SKM-1 (cell line): Measurements from ENCODE around the gene UBR2.
"Not testable (repeated sequence)": the region's sequence is repeated elsewhere in the genome, so short reads cannot be mapped to it uniquely, and the experiment has no call there.

Experiments
- DNase-seq: peaks from one replicate; lab custom pipeline; 2025; ENCODE audit not compliant: unreplicated experiment; lab: John Stamatoyannopoulos, UW

UBR2 gene

DNA sequence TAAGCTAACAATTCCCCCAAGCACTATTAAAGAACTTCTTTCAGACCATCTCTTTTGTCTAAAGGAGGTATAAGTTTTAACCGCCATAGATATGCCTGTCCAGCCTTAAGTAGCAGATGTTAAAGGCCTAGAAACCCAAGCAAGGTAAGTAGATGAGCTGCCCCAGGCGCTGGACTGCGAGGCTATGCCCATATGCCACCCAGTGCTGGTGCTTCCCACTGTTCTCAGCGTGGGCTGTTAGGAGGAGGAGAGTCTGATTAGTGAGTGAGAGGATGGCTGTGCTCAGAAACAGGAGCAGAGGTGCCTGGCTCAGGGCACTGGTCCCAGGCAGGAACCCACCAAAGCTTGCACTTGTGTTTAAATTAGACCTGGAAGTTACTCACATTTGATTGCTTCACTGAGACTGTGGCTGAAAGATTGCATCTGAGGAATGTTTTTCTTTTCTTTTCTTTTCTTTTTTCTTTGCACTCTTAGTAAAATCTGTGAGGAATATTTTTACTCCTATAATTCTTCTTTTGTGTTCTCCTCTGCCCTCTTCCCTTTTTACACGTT, 126.4 kb downstream of the UBR2 start:
- DNase-seq, result no peak

DNA sequence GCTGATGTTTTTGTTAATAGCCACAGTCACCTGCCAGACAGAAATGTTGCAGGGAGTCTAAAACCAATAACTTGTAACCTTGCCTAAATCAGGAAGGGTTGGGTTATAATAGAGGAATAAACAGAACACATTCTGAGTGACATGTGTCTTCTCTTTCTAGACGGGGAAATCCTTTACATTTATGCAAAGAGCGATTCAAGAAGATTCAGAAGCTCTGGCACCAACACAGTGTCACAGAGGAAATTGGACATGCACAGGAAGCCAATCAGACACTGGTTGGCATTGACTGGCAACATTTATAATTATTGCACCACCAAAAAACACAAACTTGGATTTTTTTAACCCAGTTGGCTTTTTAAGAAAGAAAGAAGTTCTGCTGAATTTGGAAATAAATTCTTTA, 127.0 kb downstream of the UBR2 start:
- no peak for DNase-seq

DNA sequence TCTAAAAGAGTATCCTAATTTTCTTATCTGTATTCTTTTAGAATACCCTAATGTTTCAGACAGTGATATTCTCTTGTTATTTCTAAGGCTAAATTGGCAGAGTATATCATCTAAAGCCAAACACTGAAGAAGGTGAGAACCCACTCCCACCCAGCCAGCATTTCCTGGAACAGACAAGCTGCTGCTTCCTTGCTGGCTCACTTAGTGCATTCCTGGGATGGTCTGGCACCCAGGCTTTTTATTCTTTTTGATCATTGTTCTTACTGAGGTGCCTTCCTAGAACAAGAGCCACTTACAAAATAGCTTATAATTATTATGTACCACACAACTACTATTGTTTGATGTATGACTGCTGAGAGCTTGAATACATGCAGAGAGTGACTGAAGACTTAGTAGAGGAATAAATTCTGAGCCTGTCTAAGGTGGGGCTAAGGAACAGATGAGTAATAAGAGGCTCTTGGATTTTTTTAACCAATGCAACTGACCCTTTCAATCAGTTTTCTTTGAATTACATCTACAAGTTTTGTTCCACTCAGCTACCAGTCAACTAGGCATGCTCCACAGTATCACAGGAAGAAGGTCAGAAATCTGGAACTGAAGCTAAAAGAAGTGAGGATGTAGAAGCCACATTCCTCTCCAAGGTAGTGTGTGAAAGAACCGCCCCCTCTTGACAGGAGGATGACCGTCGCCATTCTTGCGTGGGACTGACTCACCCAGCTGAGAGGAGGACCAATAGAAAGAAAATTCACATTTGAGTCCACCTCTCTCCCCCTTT, 128.5 kb downstream of the UBR2 start:
- no peak for DNase-seq

DNA sequence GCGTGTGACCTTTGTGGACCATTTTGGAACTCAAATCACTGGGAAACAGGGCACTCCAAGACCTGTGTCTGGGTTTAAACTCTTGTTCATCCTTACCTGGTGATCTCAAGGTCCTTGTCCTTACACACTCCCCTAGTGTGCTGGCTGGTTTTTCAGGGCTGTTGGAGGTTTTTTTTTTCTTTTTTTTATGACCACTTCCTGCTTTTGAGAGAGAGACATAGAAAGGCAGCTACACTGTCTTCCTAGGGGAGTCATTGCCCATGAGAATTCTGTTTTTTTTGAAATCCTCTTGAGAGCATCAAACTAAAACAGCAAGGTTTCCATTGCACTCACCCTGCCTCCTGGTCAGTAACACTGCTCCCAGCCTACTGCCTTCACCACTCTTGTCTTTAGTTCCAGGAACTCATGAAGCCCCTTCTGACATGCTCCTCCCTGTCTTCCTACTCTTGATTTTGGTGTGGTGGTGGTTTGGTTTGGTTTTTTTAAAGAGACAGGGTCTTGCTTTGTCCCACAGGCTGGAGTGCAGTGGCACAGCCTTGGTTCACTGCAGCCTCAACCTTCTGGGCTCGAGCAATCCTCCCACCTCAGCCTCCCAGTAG, 130.0 kb downstream of the UBR2 start:
- no peak for DNase-seq

DNA sequence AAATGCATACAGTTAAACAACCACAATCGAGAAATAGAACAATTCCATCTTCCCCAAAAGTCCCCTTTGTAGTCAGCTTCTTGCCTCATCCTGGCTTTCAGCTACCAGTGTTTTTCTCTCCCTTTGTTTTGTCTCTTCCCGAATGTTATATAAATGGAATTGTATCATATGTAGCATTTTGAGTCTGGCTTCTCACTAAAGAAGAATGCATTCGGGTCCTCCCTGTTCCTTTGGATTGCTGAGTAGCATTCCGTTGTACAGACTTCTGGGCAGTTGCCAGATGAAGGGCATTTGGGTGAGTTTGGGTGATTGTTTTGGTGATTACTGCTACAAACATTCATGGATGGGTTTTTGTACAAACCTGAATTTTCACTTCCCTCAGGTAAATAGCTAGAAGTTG, 130.8 kb downstream of the UBR2 start:
- DNase-seq, result no peak

DNA sequence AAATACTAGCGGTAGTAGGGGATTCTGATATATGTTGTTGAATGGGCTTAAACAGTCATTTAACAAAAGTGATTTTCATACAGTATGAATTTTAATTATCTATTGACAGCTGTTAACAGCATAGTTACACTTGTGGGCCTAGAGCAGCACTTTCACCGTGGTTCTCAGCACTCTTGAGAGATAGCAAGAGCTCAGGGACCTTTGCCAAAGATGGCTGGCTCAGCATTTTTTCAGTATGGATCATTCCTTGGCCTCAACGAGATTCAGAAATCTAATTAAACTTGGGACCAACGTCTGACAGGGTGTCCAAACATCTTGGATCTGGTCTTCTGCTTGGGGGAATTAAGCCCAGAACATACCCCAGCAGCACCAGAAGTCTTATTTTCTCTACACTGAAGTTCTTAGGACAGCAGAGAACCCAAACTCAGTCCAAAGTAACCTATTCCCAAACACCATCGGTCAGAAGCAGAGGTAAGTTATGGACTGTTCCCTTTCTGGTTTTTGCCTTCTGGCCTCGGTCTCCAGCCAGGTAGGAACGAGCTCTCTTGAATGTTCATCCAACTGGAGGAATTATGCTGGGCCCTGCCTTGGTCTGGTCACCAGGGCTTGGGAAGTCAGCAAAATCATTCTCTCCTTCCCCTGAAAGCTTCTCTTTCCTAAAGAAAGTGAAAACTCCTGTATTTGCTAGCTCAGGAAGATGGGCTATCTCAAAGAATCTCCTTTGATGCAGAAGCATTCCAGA, 132.9 kb downstream of the UBR2 start:
- DNase-seq, result no peak

DNA sequence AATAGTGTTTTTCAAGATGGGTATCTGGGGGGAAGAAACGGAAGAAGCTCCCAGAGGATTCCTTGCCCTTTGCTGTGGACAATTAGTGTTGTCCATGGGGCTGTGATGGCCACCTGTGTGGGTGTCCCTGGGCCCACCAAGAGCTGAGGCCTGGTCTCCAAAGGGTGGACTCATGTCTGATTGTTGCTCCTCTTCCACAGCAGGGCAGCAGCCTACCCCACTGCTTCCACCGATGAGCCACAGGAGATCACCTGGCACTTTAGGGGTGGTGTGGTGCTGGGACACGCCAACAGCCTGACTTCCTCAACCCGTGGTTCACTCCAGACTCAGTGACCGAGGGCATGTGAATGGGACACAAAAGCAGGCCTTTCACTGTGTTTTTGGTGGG, 133.4 kb downstream of the UBR2 start:
- no peak for DNase-seq

DNA sequence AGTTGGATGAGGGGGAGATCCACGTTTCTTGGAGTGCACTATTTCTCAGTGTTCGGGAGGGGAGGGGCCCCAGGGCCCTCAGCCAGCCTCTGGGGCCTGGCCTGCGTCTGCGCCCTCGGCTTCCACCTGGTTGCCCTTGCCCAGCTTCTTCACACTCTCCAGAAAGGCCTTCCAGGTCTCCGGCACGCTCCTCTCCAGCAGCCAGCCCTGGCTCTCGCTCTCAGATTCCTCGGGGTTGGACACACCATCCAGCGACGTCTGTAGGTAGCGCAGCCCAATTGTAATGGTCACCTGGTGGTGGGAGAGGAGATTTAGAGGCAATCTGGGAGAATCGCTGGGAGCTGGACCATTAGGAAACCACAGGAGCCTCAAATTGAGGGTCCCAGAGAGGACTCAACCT, 134.4 kb downstream of the UBR2 start:
- no peak for DNase-seq

DNA sequence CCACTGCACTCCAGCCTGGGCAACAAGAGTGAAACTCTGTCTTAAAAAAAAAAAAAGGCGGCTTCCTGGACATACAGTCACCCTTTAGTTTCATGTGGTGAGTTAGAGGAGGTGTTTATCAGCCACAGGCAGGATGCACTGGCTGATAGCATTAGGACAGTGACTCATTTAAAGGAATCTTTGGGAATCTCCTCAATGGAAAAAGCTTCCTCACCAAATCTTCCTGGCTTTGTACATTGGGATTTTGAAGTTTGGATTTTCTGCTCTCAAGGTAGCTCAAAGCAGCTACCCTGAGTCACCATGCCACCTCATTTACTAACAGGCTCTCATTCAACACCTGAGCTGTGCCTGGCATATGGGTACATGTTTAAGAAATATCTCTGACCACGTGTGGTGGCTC, 138.4 kb downstream of the UBR2 start:
- DNase-seq, result no peak

DNA sequence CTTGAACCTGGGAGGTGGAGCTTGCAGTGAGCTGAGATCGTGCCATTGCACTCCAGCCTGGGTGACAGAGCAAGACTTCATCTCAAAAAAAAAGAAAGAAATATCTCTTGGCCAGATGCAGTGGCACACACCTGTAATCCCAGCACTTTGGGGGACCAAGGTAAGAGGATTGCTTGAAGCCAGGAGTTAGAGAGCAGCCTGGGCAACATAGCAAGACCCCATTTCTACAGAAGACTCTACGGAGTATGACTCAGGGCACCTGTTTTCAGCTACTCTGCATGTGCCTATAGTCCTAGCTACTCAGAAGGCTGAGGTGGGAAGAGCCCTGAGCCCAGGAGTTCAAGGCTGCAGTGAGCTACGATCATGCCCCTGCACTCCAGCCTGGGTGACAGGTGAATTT, 139.0 kb downstream of the UBR2 start:
- not testable (repeated sequence) for DNase-seq

DNA sequence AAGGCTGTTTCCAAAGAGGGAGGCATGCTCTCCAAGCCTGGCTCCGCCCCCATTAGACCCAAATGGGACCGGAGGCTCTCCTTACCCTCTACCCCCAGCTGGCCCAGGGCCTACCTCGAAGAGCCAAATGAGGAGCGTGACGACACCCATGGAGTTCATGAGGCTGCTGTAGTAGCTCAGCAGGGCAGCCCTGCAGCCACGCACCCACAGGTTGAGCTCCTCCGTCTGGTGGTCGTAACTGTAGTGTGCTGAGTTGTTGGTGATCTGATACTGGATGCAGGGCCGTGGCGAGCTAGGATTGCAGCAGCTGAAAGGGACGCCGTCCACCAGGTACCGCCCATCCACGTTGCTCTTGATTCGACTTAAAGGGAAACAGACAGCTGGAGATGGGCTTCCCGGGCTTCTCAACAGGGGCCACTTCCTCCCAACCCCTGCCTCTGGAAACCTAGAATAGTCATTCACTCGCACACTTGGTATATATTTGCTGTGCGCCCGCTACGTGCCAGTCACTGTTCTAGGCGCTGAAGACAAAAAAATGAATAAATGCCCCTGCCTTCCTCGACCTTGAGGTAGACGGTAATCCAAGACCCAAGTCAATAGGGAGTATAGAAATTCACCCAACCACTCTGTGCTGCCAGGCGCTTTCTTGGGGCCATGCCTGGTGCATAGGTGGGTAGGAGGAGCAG, 140.6 kb downstream of the UBR2 start:
- no peak for DNase-seq

DNA sequence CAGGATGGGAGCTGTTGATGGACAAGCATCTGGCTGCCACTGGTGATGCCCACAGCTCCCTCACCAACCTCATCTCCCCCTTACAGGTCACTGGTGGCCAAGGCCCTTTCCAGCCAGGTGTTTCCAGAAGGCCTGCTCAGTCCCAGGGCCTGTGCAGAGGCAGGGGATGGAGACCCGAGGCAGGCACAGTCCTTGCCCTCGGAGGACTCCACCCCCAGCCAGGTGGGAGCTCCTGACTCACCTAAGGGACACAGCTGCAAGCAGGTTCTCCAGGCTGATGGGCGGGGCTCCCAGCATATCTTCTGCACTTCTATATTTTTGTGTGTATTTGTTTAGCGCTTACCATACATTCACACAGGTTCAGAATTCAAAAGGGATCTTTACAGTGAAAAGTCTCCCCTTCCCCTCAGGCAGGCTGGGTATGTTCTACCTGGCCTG, 141.1 kb downstream of the UBR2 start:
- DNase-seq, result no peak

DNA sequence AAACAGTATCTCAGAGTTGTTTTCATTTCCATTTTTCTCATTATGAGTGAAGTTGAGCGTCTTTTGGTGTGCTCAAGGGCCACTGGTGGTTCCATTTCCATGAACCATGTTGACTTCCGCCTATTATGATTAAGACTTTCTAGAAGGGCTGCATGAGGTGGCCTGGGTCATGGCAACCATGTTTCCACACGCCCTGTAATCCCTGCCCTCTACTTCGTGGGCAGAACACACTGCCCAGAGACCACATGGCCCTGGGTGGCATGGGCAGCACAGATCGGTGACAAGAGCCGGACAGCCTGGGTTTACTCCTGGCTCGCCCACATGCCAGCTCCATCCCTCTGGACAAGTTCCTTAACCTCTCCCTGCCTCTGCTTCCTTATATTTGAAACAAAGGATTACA, 143.8 kb downstream of the UBR2 start:
- DNase-seq, result no peak

DNA sequence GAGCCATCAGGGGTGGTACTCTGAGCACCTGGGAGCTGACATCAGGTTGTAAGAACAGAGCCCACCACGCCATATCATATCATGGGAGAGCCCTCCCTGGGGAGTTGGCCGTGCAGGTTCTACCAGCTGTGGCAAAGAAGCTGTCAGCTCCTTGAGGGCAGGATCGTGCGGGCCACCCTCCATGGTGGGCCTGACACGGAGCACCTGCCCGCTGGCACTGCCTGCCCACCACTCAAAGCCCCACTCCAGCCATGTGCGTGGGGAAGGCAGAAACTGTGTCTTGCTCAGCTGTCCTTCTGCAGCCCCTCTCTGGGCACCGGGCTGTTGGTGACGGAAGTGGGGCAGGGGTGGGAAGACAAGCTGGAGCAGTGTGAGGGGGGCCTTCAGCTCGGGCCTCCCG, 144.3 kb downstream of the UBR2 start:
- DNase-seq, result no peak

DNA sequence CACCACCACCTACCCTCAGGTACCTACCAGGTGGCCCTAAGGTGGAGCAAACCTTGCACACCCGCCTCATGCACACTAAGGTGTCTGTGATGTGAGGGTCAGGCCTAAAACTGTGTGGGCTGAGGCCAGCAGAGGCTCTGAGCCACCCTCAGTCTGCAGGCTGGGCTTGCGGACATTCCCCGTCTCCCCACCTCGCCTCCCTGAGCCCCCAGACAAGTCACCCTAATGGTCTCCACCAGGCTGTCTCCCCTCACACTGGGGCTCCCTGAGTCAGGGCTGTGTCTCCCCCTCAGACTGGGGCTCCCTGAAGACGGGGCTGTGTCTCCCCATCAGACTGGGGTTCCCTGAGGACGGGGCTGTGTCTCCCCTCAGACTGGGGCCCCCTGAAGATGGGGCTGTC, 146.0 kb downstream of the UBR2 start:
- no peak for DNase-seq

DNA sequence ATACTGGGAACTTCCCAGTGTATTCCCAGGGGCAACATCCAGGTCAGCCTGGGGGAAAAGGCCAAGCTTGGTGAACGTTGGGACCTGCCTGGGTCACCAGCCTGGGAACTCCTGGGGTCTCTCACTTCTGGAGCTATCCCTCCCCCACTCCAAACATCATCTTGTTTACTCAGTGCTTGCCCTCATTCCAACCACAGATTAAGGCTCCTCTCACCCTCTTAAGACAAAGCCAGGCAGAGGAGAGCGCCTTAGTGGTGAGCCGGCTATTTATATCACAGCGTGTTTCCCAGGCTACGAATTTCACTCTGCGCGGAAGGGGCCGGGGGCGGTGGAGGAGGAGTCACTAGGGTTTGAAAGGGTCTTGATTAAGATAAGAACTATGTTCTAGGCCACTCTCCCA, 146.5 kb downstream of the UBR2 start:
- DNase-seq, result no peak

DNA sequence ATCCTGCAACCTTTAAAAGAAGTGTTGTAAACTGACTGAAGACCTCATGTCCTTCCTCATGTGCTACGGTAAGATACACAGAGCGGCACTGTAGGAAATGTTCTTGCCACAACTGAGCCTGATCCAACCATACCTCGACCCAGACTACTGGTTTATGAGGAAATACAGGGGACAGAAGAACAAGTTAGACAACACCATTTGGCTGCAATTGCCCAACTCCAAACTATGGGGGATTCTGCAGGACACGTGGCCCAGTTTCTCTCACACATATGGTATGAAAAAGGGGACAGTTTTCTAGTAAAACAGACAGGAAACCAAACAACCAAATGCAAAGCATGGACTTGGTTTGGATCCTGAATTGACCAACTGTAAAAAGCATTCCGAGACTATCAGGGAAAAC, 148.1 kb downstream of the UBR2 start:
- DNase-seq, result no peak

DNA sequence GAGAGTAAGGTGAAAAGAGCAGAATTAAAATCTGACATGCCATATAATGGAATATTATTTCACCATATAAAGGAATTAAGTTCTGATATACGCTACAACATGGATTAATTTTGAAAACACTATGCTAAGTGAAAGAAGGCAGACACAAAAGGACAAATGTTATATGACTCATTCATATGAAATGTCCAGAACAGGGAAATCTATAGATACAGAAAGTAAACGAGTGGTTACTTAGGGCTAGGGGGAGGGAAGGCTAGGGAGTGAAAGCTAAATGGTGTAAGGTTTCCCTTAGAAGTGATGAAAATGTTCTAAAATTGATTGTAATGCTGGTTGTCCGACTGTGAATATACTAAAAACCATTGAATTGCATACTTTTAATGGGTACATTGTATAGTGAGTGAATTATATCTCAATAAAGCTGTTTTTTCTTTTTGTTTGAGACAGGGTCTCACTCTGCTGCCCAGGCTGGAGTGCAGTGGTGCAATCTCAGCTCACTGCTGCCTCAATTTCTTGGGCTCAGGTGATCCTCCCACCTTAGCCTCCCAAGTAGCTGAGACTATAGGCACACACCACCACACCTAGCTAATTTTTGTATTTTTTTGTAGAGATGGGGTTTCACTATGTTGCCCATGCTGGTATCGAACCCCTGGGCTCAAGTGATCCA, 150.4 kb downstream of the UBR2 start:
- no peak for DNase-seq

DNA sequence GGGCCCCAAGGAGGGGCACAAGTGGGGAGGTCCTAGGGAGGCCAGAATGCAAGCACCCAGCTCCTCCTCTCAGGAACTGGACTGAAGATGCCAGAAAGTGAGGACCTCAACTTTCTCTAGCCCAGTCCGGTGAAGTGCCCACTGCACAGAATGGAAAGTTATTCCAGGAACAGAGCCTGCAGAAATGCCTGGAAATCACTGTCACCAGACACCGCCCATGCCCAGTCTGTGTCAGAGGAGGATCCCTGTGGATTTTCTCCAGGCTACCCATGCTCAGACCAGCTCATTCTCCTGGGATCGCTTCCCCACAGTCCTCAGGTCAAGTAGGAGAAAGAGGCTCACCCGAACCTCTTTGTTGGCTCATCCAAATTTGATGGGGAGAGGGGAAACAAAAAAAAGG, 152.0 kb downstream of the UBR2 start:
- no peak for DNase-seq

DNA sequence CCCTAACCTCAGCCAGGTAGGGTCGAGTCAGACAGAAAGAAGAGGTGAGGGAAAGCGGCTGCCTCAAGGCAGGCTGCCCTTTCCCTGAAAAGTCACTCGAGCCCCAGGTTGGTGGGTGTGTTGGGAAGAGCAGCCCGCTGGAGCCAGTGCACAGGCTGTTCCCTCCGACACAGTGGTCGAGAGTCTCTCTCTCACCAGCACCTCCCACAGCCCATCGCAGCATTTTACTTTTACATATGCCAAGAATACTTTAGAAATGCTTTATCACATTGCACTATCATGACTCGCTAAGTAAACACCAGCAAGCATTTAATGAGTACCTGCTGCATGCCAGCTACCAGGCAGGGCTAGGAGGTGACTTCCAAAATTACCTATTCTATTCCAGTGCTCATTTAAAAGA, 156.9 kb downstream of the UBR2 start:
- DNase-seq, result no peak

DNA sequence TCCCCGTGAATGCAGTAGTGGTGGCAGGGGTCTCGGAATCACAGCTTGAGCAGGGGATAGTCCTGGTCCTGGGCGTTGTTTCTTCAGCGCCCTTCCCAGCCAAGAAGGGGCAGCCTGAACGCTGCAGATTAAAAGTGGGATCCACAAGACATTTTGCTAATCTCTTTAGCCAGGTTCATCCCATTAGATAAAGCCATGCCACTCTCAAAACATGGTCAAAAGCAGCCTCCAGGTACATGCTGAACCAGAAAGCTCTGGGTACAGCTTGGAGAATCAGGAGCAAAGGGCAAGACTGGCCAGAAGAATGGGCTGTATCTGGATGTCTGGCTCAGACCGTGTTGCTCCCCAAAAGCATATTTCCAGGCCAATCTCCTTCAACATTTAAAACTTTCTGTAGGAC, 158.7 kb downstream of the UBR2 start, which contains the start of gene PRPH2:
PRPH2 (minus strand) TSS at position 101 of the 400 bp plus-strand sequence. CDS start 263 bp downstream, outside the sequence.
- no peak for DNase-seq
